CD14-positive monocyte (primary cell): ENCODE measurements around the gene LRRC18. TPM values are rescaled to one million over a fixed set of nuclear protein-coding genes. Genes with fewer than 3 reads are reported as not detected.

Experiments
- DNase-seq, 3 donors: peaks; one replicate each; pipeline ENCODE4 v3.0.0-alpha.2; 2011 to 2022
- H2AFZ ChIP-seq: 2 replicates; pipeline ENCODE4 v1.6.0; 2012; ENCODE audit warnings: mild to moderate bottlenecking, low read depth, low read length, inconsistent platforms; ENCODE audit not compliant: insufficient read depth, poor library complexity, severe bottlenecking
- H3K27ac ChIP-seq, 2 donors: 1 replicate in 1 of 2; 2 replicates in 1 of 2; pipeline ENCODE4 v1.5.1; 2012 to 2013; ENCODE audit warnings: low read length in 2 of 2, control low read depth in 1 of 2, inconsistent platforms in 1 of 2, low read depth in 1 of 2, mild to moderate bottlenecking in 1 of 2
- H3K27me3 ChIP-seq, 2 donors: one replicate each; pipeline versions ENCODE4 v1.6.0 to v1.6.1; 2011 to 2013; ENCODE audit warnings: low read length in 2 of 2; ENCODE audit not compliant: control insufficient read depth in 2 of 2, insufficient read depth in 2 of 2
- H3K36me3 ChIP-seq, 2 donors: replicated peaks in 1 of 2; 1 replicate in 1 of 2; 2 replicates in 1 of 2; pipeline versions ENCODE4 v1.5.1 to v1.6.1; 2012 to 2013; ENCODE audit warnings: low read length in 2 of 2, control low read depth in 1 of 2, inconsistent platforms in 1 of 2, mild to moderate bottlenecking in 1 of 2; ENCODE audit not compliant: insufficient read depth in 2 of 2, control insufficient read depth in 1 of 2
- H3K4me1 ChIP-seq, 2 donors: 1 replicate in 1 of 2; 2 replicates in 1 of 2; pipeline versions ENCODE4 v1.5.1 to v1.6.1; 2012 to 2013; ENCODE audit warnings: low read length in 2 of 2, control low read depth in 1 of 2, inconsistent platforms in 1 of 2, mild to moderate bottlenecking in 1 of 2, moderate library complexity in 1 of 2; ENCODE audit not compliant: insufficient read depth in 2 of 2, control insufficient read depth in 1 of 2
- H3K4me2 ChIP-seq: replicated peaks from 2 replicates; pipeline ENCODE3; 2012; ENCODE audit warnings: low read length, moderate library complexity, mild to moderate bottlenecking; ENCODE audit not compliant: poor library complexity, severe bottlenecking; ENCODE audit errors: extremely low read depth
- H3K4me3 ChIP-seq, 3 experiments: fragments of 200-600 bp in 1 of 3; sonication (generic) in 1 of 3; replicated peaks in 1 of 3; 1 replicate in 2 of 3; 2 replicates in 1 of 3; pipeline ENCODE4 v1.5.1; 2011 to 2013; ENCODE audit warnings: low read length in 3 of 3, mild to moderate bottlenecking in 3 of 3, control low read depth in 2 of 3, low read depth in 2 of 3, inconsistent platforms in 1 of 3, moderate library complexity in 1 of 3
- H3K79me2 ChIP-seq: 2 replicates; pipeline ENCODE4 v1.6.0; 2012; ENCODE audit warnings: mild to moderate bottlenecking, control low read depth, inconsistent platforms, low read length, moderate library complexity; ENCODE audit not compliant: insufficient read depth
- H3K9ac ChIP-seq: 2 replicates; pipeline ENCODE4 v1.6.0; 2017; ENCODE audit warnings: low read length, mild to moderate bottlenecking; ENCODE audit not compliant: insufficient read depth, poor library complexity, severe bottlenecking
- H3K9me3 ChIP-seq, 2 donors: replicated peaks in 1 of 2; 1 replicate in 1 of 2; 2 replicates in 1 of 2; pipeline versions ENCODE4 v1.5.1 to v1.6.1; 2012 to 2013; ENCODE audit warnings: low read length in 2 of 2, control low read depth in 1 of 2; ENCODE audit not compliant: control insufficient read depth in 1 of 2, insufficient read depth in 1 of 2
- H4K20me1 ChIP-seq: 2 replicates; pipeline ENCODE4 v1.6.0; 2012; ENCODE audit warnings: mild to moderate bottlenecking, low read length, control low read depth, moderate library complexity; ENCODE audit not compliant: insufficient read depth
- H3K27ac Mint-ChIP-seq, 7 donors: one replicate each; pipeline ENCODE4 v1.8.0; 2020; ENCODE audit warnings: mild to moderate bottlenecking in 7 of 7, mixed read lengths in 7 of 7, moderate library complexity in 6 of 7, inconsistent platforms in 2 of 7
- H3K27me3 Mint-ChIP-seq, 3 donors: one replicate each; pipeline ENCODE4 v1.8.0; 2021 to 2022; ENCODE audit warnings: low read depth in 3 of 3, mild to moderate bottlenecking in 3 of 3, mixed read lengths in 3 of 3, moderate library complexity in 3 of 3, inconsistent platforms in 1 of 3
- H3K36me3 Mint-ChIP-seq, 2 donors: one replicate each; pipeline ENCODE4 v1.8.0; 2020; ENCODE audit warnings: mixed read lengths in 2 of 2, inconsistent platforms in 1 of 2, mild to moderate bottlenecking in 1 of 2
- H3K4me1 Mint-ChIP-seq: one replicate; pipeline ENCODE4 v1.8.0; 2020; ENCODE audit warnings: mild to moderate bottlenecking, mixed read lengths
- H3K4me3 Mint-ChIP-seq, 2 donors: one replicate each; pipeline ENCODE4 v1.8.0; 2020; ENCODE audit warnings: mild to moderate bottlenecking in 2 of 2, mixed read lengths in 2 of 2, moderate library complexity in 1 of 2
- H3K9me3 Mint-ChIP-seq, 7 donors: one replicate each; pipeline ENCODE4 v1.8.0; 2020 to 2022; ENCODE audit warnings: mixed read lengths in 7 of 7, mild to moderate bottlenecking in 6 of 7, moderate library complexity in 6 of 7, inconsistent platforms in 2 of 7
- WGBS: methylation state at CpG from one replicate; pipeline ENCODE4 v1.1.5; 2013; ENCODE audit warnings: missing lambda C conversion rate; ENCODE audit not compliant: insufficient coverage; 5-methylcytosine and 5-hydroxymethylcytosine counted together
- intact Hi-C, 2 donors: fragments of 100-400 bp; cut with micrococcal nuclease; formaldehyde crosslinking; loops; one replicate each; pipeline versions ENCODE4 v1.15.0 to v1.15.1; 2023
- polyA plus RNA-seq, 3 donors: library from polyadenylated mRNA; depleted of rRNA in 1 of 3; unstranded in 2 of 3; stranded (reverse) in 1 of 3; fragments of 300-500 nt in 2 of 3; fragments of >200 nt in 1 of 3; fragmentation: Illumina TruSeq in 2 of 3; gene quantifications; 1 replicate in 2 of 3; 2 replicates in 1 of 3; pipeline ENCODE4 v1.2.3, GENCODE V29; 2012 to 2021
- TF ChIP-seq, protein P1 (sequence below): fragments of 200-600 bp; IDR thresholded peaks from one replicate; pipeline ENCODE4 v1.8.0; 2022; ENCODE audit warnings: antibody characterized with exemption, mild to moderate bottlenecking

The LRRC18 gene
- polyA plus RNA-seq, 3 donors: not detected

DNA sequence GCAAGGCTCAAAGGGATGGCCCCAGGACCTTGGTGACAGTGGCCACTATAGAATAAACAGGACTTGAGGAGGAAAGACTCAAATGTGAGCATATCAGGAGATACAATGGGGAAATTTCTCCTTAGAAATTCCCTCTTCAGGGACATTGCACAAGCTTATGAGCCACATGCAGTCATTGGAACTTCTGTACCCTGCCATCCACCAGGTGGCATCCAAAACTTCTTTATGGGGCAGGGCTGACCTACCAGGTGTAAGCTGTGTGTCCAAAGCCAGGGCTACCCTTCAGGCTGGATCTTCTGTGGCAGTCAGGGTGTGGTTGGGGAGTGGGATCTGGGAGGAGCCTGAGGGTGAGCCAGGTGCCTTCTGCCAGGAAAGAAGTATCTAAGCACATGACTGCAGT is 36.6 kb upstream of the LRRC18 start:
- no peak overlapping the region for H3K4me3 ChIP-seq
- no peak overlapping the region for H3K9ac ChIP-seq
- no peaks in the 10 kb centered on the region for H3K4me1 ChIP-seq
- Mint-ChIP-seq H3K9me3 (no peaks in the 10 kb centered on the region), H3K4me3 (no peak overlapping the region), H3K36me3 (peaks cover 82 to 92% of the 10 kb centered on the region in 2 donors), H3K27me3 (no peaks in the 10 kb centered on the region), H3K4me1 (no peaks in the 10 kb centered on the region), H3K27ac (no peak overlapping the region)
- H3K27me3 ChIP-seq: no peaks in the 10 kb centered on the region
- no peaks in the 10 kb centered on the region for H4K20me1 ChIP-seq
- H3K9me3 ChIP-seq: no peaks in the 10 kb centered on the region
- no peak overlapping the region for H3K4me2 ChIP-seq
- no peak overlapping the region for H3K27ac ChIP-seq
- DNase-seq: no peak
- H3K79me2 ChIP-seq: no peaks in the 10 kb centered on the region
- H3K36me3 ChIP-seq: peaks cover 81 to 100% of the 10 kb centered on the region in 2 donors
- TF ChIP-seq, protein P1, sequence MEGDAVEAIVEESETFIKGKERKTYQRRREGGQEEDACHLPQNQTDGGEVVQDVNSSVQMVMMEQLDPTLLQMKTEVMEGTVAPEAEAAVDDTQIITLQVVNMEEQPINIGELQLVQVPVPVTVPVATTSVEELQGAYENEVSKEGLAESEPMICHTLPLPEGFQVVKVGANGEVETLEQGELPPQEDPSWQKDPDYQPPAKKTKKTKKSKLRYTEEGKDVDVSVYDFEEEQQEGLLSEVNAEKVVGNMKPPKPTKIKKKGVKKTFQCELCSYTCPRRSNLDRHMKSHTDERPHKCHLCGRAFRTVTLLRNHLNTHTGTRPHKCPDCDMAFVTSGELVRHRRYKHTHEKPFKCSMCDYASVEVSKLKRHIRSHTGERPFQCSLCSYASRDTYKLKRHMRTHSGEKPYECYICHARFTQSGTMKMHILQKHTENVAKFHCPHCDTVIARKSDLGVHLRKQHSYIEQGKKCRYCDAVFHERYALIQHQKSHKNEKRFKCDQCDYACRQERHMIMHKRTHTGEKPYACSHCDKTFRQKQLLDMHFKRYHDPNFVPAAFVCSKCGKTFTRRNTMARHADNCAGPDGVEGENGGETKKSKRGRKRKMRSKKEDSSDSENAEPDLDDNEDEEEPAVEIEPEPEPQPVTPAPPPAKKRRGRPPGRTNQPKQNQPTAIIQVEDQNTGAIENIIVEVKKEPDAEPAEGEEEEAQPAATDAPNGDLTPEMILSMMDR: no peak
- no peak overlapping the region for H2AFZ ChIP-seq
- intact Hi-C loops: loop anchor here in 1 of 2 donors (5.0 kb wide), 1 partner anchor 541 kb away; no protein-coding TSS in a partner anchor

DNA sequence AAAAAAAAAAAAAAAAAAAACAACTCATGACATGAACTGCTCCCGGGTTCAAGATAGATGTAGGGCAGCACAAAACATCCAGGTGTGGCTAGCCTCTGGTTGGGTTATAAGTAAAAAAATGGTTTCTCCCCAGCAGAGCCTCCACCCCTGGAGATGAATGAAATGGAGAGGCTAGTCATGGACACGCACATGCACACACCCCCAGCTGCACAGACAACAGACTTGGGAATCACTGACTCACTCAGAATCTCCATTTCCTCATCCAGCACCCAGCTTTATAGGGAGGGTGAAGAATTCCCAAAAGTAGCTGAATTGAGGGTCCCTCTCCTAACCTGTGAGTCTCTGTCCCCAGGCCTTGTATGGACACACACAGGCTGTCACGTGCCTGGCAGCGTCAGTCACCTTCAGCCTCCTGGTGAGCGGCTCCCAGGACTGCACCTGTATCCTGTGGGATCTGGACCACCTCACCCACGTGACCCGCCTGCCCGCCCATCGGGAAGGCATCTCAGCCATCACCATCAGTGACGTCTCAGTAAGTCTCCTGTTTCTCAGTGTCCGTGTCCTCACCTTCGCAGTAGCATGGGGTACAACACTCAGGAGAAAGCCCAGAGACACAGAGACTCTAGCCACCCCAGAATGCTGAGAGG is 35.0 kb upstream of the LRRC18 start:
- no peak overlapping the region for H2AFZ ChIP-seq
- H3K4me2 ChIP-seq: no peak overlapping the region
- H3K36me3 Mint-ChIP-seq: peaks cover 91 to 97% of the 10 kb centered on the region in 2 donors
- no peaks in the 10 kb centered on the region for H3K9me3 ChIP-seq
- H3K4me1 Mint-ChIP-seq: no peaks in the 10 kb centered on the region
- H3K4me1 ChIP-seq: no peaks in the 10 kb centered on the region
- H3K27ac Mint-ChIP-seq: no peak overlapping the region
- WGBS: 88% methylated on average over 10 of the region's 12 CpGs
- H3K4me3 ChIP-seq: no peak overlapping the region
- H3K27ac ChIP-seq: no peak overlapping the region
- no peaks in the 10 kb centered on the region for H3K27me3 Mint-ChIP-seq
- H3K36me3 ChIP-seq: peaks cover 88 to 100% of the 10 kb centered on the region in 2 donors
- TF ChIP-seq, protein P1: no peak
- no peaks in the 10 kb centered on the region for H4K20me1 ChIP-seq
- H3K79me2 ChIP-seq: no peaks in the 10 kb centered on the region
- H3K27me3 ChIP-seq: no peaks in the 10 kb centered on the region
- no peak overlapping the region for H3K4me3 Mint-ChIP-seq
- H3K9ac ChIP-seq: no peak overlapping the region
- no peak for DNase-seq
- intact Hi-C loops: loop anchor here in 1 of 2 donors (5.0 kb wide), 1 partner anchor 543 kb away; no protein-coding TSS in a partner anchor
- H3K9me3 Mint-ChIP-seq: no peaks in the 10 kb centered on the region
